T-helper 22 cell (primary cell): ENCODE results near the gene TCEAL8.

Source experiments
- DNase-seq: peaks from one replicate; pipeline ENCODE4 v3.0.0-alpha.2; 2020; ENCODE audit warnings: low read depth

Gene TCEAL8

DNA sequence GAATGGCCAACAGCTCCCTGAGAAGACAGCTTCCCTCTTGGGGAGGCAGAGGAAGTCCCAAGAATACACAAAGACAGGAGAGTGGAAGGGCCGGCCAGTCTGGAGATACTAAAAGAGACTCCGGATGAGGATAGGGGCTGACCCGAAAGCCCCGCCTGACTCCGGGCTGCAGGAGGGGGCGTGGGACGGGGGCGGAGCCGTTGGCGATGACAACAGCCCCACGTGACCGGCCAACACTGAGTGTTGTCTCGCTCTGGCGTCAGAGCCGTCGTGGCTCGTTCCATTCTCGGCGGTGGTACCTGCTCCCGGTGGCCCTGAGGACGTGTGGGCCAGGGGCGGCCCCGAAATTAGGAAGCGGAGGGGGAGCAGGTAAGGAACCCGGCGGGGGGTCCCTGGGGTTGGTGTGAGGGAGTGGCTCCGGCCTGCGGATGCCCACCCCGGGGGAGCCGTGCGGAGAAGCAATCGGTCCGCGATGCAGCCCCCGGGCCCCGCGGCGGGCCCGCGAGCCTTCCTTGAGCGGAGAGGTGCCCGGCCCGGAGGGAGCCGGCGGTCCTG, 40.0 kb downstream of the TCEAL8 start, which contains the start of gene BEX4:
Gene BEX4, plus strand, starts transcription at position 239 of the 555 bp plus-strand sequence. CDS start 1,046 bp downstream, outside the sequence.
- DNase-seq = peak; percentile 64

DNA sequence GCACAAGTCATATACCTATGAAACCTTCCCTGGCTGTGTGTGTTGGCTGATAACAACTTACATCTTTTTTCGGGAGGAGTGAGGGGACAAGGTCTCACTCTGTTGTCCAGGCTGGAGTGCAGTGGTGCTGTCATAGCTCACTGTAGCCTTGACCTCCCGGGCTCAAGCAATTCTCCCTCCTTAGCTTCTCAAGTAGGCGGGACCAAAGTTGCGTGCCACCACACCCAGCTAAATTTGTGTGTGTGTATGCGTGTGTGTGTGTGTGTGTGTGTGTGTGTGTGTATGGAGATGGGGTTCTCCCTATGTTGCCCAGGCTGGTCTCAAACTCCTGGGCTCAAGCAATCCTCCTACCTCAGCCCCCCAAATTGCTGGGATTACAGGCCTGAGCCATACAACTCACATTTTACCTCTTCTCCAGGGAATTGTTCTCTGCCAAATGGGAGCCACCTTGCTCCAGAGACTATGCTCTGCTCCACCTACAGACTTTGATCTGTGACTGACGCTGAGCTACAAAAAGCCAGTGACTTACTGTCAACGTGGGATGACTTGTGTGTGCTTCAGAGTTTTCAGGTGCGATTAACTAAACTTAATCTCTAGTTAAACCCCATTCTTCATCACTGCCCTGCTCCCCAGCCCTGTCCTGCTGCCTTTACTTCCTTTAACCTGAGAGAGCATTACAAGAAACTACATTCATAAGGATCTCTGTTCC, 42.1 kb downstream of the TCEAL8 start:
- no peak for DNase-seq

DNA sequence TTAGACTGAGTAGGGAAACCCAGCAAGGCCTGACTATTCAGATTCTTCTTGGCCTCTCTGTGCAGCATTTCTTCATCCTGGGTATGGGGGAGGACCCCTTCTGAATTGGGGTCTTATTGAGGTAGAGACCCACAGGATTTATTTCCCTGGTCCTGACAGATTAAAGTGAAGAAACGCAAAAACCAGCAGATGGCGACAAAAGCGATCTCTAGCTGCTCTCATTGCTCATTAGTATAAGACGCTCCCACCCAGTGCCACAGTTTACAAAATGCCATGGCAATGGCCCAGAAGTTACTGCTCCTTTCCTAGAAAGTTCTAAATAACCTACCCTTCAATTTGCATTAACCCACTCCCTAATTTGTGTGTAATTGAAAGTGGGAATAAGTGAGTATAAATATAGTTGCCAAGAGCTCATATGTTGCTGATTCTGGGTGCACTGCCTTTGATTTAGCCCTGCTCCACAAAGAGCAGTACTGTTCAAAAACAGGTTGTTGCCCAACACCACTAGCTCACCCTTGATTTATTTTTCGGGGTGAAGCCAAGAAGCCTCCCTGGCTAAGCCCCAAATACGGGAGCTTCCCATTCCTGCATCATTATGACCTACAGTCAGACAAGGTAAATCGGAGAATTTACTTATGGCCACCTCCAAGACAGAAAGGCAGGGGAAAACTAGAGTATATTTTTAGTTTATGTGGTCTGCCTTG, 43.8 kb downstream of the TCEAL8 start:
- no peak for DNase-seq

DNA sequence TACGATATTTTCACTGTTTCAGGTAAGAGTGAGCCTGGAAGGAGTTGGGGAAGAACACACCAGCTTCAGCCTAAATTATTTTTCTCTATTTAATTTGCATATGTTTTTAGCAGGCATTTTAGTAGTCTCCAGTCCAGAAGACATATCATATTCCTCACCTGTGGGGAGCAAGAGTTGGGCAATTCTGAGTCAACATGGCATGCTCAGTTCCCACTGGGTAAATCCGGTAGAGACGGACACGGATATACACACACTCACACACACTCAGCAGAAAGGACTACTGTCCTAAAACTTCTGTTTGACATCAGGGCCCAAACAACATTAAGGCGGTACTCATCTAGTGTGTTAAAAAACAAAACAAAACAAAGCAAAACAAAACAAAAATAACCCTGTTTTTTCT, 44.9 kb downstream of the TCEAL8 start:
- no peak for DNase-seq
